ENCODE results near the gene DHX58.

DNA sequence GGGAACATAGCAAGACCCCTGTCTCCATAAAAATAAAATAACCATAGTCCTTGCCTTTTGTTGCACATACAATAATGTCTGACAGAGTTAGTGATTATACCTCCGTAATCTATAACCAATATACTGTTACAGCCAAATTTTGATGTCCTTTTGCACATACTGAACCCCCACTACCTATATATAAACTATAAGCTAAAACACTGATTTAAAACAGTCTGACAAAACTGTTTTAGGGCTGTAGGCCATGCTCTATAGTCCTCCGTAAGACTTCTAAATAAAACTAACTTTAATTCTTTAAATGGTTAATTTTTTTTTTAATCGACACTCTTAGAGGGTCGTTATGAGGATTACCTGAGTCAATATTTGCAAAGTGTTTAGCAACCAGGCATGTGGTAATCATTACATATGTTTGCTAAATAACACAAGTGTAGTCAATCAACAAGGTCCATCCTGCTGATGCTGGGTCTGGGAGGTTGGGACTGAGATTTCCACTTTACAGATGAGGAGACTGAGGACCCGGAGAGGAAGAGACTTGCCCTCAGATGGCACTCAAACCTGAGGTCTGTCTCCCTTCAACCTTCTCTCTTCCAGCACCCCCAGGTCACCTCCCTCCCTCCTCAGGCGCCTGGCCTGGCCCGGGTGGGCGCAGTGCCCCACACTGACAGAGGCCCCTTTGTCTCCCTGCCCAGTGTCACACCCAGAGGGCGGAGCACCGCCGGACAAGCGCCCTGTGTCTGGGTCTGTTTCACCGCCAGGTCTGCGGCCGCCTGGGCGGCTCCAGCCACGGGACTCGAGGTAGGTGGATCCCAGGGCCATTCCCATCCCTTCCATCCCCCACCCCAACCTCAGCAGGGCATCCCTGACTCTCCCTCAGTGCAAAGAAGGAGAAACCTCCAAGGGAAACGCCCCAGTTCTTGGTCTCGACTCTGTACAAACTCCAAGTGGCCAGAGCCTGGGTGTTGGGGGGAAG is 24.5 kb downstream of the DHX58 start:
- TF ChIP-seq EZH2 (IDR thresholded peaks at IDR 0.05; ENCODE audit: borderline replicate concordance, low read depth, low read length, poor library complexity, severe bottlenecking) = no peak
- TF ChIP-seq, protein P1, sequence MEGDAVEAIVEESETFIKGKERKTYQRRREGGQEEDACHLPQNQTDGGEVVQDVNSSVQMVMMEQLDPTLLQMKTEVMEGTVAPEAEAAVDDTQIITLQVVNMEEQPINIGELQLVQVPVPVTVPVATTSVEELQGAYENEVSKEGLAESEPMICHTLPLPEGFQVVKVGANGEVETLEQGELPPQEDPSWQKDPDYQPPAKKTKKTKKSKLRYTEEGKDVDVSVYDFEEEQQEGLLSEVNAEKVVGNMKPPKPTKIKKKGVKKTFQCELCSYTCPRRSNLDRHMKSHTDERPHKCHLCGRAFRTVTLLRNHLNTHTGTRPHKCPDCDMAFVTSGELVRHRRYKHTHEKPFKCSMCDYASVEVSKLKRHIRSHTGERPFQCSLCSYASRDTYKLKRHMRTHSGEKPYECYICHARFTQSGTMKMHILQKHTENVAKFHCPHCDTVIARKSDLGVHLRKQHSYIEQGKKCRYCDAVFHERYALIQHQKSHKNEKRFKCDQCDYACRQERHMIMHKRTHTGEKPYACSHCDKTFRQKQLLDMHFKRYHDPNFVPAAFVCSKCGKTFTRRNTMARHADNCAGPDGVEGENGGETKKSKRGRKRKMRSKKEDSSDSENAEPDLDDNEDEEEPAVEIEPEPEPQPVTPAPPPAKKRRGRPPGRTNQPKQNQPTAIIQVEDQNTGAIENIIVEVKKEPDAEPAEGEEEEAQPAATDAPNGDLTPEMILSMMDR (conservative IDR thresholded peaks at IDR 0.05; ENCODE audit: low read depth, low read length) = no peak
